Activated naive CD4-positive, alpha-beta T cell treated with anti-CD3 and anti-CD28 coated beads, Interleukin-2, amount 50 U/mL, for 24 hours (primary cell): ENCODE results near the gene SMARCD1.
A peak's percentile ranks its signal among the peaks of the same experiment; 100 is the strongest.

Source experiments
- H3K27ac Mint-ChIP-seq: one replicate; pipeline ENCODE4 v1.8.0; 2021; ENCODE audit warnings: mild to moderate bottlenecking, mixed read lengths
- H3K27me3 Mint-ChIP-seq: one replicate; pipeline ENCODE4 v1.8.0; 2021; ENCODE audit warnings: mixed read lengths
- H3K36me3 Mint-ChIP-seq: one replicate; pipeline ENCODE4 v1.8.0; 2021; ENCODE audit warnings: mixed read lengths
- H3K4me1 Mint-ChIP-seq: one replicate; pipeline ENCODE4 v1.8.0; 2021; ENCODE audit warnings: mixed read lengths
- H3K4me3 Mint-ChIP-seq: one replicate; pipeline ENCODE4 v1.8.0; 2021; ENCODE audit warnings: mild to moderate bottlenecking, mixed read lengths
- H3K9me3 Mint-ChIP-seq: one replicate; pipeline ENCODE4 v1.8.0; 2021; ENCODE audit warnings: mixed read lengths

Gene SMARCD1

DNA sequence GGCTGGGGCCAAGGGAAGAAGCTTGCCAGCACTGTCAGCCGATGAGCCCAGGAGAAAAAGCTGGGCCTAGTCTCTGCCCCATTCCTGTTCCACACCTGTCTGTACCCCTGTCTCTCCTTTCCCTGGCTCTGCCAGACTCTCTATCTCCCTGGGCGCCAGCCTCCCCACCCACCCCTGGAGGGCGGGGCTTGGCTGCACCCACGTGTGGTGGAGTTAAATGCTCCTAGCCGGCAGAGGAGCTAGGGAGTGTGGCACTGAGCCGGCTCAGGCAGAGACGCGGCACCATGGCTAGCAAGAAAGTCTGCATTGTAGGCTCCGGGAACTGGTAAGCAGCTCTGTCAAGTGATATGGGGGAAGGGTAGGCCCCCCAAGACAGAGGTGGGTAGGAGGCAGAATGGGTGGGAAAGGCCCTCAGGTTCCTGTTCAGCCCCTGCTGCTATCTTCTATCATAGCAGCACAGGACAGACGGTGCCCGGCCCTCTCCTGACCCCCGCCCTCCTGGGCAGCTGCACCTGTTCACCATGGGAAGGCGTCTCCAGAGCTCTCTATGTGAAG is 18.7 kb downstream of the SMARCD1 start, which contains the start of gene GPD1:
Gene GPD1 (plus strand): TSS at position 242 of the 555 bp plus-strand sequence. CDS start 43 bp downstream, at position 285.
- Mint-ChIP-seq H3K27me3 (no peaks in the 10 kb centered on the region), H3K9me3 (no peaks in the 10 kb centered on the region), H3K4me3 (no peak within 1 kb of the TSS), H3K4me1 (peaks cover 3% of the 10 kb centered on the region), H3K36me3 (peaks cover 4% of the 10 kb centered on the region), H3K27ac (no peak within 1 kb of the TSS)

GRCh38 chr12:50104417-50105366 is 19.6 kb downstream of the SMARCD1 start:
- H3K9me3 Mint-ChIP-seq = no peaks in the 10 kb centered on the region
- H3K4me1 Mint-ChIP-seq = peaks cover 3% of the 10 kb centered on the region
- no peaks in the 10 kb centered on the region for H3K27me3 Mint-ChIP-seq
- peaks cover 4% of the 10 kb centered on the region for H3K36me3 Mint-ChIP-seq
- no peak overlapping the region for H3K27ac Mint-ChIP-seq
- H3K4me3 Mint-ChIP-seq = no peak overlapping the region

GRCh38 chr12:50105913-50106450 is 20.8 kb downstream of the SMARCD1 start:
- Mint-ChIP-seq H3K27me3 (no peaks in the 10 kb centered on the region), H3K36me3 (no peaks in the 10 kb centered on the region), H3K4me1 (peaks cover 3% of the 10 kb centered on the region), H3K27ac (no peak overlapping the region), H3K4me3 (no peak overlapping the region), H3K9me3 (no peaks in the 10 kb centered on the region)

GRCh38 chr12:50106907-50107306 is 21.8 kb downstream of the SMARCD1 start:
- H3K9me3 Mint-ChIP-seq = no peaks in the 10 kb centered on the region
- H3K4me3 Mint-ChIP-seq = no peak overlapping the region
- no peak overlapping the region for H3K27ac Mint-ChIP-seq
- H3K36me3 Mint-ChIP-seq = no peaks in the 10 kb centered on the region
- H3K4me1 Mint-ChIP-seq = peaks cover 10% of the 10 kb centered on the region
- no peaks in the 10 kb centered on the region for H3K27me3 Mint-ChIP-seq

DNA sequence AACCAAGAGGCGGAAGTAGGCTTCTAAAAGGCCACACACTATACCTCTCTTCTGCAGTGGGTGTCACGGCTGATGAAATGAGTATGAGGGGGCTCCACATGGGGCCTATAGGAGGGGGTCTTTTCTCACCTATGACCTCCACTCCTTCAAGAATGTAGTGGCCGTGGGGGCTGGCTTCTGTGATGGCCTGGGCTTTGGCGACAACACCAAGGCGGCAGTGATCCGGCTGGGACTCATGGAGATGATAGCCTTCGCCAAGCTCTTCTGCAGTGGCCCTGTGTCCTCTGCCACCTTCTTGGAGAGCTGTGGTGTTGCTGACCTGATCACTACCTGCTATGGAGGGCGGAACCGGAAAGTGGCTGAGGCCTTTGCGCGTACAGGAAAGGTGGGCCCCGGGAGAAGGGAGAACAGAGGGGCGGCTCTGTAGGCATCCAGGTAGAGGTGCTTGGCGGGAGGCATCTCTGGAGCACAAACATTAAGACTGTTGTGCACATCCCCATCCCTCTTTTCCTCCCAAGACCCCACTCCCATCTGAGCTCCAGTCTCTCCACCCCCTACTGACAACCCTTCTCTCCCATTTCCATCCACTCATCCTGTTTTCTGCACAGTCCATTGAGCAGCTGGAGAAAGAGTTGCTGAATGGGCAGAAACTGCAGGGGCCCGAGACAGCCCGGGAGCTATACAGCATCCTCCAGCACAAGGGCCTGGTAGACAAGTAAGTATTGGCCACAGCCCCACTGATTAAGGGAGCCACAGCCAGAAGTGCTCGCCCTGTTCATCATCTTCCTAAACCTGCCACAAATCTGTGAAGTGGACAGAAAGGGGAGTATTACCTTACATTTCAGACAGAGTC is 22.5 kb downstream of the SMARCD1 start:
- H3K27ac Mint-ChIP-seq = no peak overlapping the region
- no peak overlapping the region for H3K4me3 Mint-ChIP-seq
- peaks cover 13% of the 10 kb centered on the region for H3K4me1 Mint-ChIP-seq
- H3K9me3 Mint-ChIP-seq = no peaks in the 10 kb centered on the region
- H3K36me3 Mint-ChIP-seq = no peaks in the 10 kb centered on the region
- no peaks in the 10 kb centered on the region for H3K27me3 Mint-ChIP-seq

GRCh38 chr12:50109319-50109718 is 24.2 kb downstream of the SMARCD1 start:
- no peaks in the 10 kb centered on the region for H3K36me3 Mint-ChIP-seq
- no peak overlapping the region for H3K27ac Mint-ChIP-seq
- no peaks in the 10 kb centered on the region for H3K9me3 Mint-ChIP-seq
- no peaks in the 10 kb centered on the region for H3K27me3 Mint-ChIP-seq
- no peak overlapping the region for H3K4me3 Mint-ChIP-seq
- H3K4me1 Mint-ChIP-seq = peaks cover 20% of the 10 kb centered on the region

DNA sequence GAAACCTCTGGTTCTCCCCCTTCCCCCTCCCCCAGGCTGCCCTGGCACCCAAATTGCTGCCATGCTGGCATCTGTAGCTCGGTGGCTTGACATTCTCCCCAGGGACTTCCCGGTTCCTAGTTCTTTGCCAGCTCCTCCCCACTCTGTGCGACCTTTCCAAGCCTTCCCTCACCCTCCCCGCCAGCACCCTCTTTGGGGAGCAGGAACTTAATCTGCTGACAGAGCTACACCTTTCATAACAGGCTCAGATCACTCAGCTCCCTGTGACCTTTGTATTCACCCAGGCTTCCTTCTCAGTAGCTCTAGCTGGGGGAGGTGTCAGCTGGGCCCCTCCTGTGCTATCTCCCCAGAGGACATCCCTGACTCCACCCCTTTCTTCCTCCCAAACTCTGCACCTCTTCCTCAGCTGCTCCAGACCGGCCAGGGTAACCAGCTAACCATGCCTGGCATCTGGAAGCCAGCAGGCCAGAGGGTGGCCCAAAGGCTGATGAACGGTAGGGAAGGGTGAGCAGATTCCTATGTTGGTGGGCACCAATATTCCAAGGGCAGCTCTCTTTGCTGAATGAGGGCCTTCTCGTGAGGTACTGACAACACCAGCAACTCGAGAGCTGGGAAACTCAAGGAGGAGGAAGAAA is 25.1 kb downstream of the SMARCD1 start:
- H3K27ac Mint-ChIP-seq = peak overlapping the region; percentile 30
- H3K4me3 Mint-ChIP-seq = no peak overlapping the region
- no peaks in the 10 kb centered on the region for H3K9me3 Mint-ChIP-seq
- H3K27me3 Mint-ChIP-seq = no peaks in the 10 kb centered on the region
- H3K36me3 Mint-ChIP-seq = peaks cover 2% of the 10 kb centered on the region
- peaks cover 23% of the 10 kb centered on the region for H3K4me1 Mint-ChIP-seq

- H3K4me1 Mint-ChIP-seq = peaks cover 29% of the 10 kb centered on the region
These were observed 25.7 kb downstream of the SMARCD1 start for GRCh38 chr12:50110762-50111351.

DNA sequence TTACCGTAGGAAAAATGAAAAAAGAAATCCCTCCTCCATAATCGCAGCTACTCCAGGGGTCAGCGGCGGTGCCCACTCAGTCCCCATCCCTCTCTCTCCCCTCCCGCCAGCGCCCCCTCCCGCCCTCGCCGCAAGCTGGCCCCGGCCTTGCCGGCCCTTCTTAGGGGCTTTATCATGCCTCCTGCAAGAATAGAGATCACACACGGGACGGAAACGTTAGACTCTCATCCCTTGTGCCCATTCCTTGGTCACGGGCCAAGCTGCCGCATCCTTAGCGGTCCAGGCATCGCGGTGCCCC is 26.2 kb downstream of the SMARCD1 start:
- Mint-ChIP-seq H3K9me3 (no peaks in the 10 kb centered on the region), H3K27ac (peak overlapping the region; percentile 99), H3K27me3 (no peaks in the 10 kb centered on the region)

More at GRCh38 chr12:50110762-50111351, 25.7 kb downstream of the SMARCD1 start:
- Mint-ChIP-seq H3K27ac (peak overlapping the region; percentile 30), H3K36me3 (peaks cover 4% of the 10 kb centered on the region), H3K9me3 (no peaks in the 10 kb centered on the region), H3K27me3 (no peaks in the 10 kb centered on the region), H3K4me3 (peak overlapping the region; percentile 98)

GRCh38 chr12:50111693-50112455 is 26.7 kb downstream of the SMARCD1 start, which contains the start of gene COX14:
TSS of gene COX14 (plus strand) at chr12:50112236. CDS start at chr12:50120044, 7,808 bp downstream.
- H3K4me1 Mint-ChIP-seq = peaks cover 39% of the 10 kb centered on the region
- peak within 1 kb of the TSS; percentile 98 for H3K4me3 Mint-ChIP-seq
- no peaks in the 10 kb centered on the region for H3K27me3 Mint-ChIP-seq
- peak within 1 kb of the TSS; percentile 99 for H3K27ac Mint-ChIP-seq
- no peaks in the 10 kb centered on the region for H3K9me3 Mint-ChIP-seq
- peaks cover 5% of the 10 kb centered on the region for H3K36me3 Mint-ChIP-seq

More for the DNA sequence above, 26.2 kb downstream of the SMARCD1 start:
- peaks cover 33% of the 10 kb centered on the region for H3K4me1 Mint-ChIP-seq
- H3K36me3 Mint-ChIP-seq = peaks cover 5% of the 10 kb centered on the region
- H3K4me3 Mint-ChIP-seq = peak overlapping the region; percentile 98

DNA sequence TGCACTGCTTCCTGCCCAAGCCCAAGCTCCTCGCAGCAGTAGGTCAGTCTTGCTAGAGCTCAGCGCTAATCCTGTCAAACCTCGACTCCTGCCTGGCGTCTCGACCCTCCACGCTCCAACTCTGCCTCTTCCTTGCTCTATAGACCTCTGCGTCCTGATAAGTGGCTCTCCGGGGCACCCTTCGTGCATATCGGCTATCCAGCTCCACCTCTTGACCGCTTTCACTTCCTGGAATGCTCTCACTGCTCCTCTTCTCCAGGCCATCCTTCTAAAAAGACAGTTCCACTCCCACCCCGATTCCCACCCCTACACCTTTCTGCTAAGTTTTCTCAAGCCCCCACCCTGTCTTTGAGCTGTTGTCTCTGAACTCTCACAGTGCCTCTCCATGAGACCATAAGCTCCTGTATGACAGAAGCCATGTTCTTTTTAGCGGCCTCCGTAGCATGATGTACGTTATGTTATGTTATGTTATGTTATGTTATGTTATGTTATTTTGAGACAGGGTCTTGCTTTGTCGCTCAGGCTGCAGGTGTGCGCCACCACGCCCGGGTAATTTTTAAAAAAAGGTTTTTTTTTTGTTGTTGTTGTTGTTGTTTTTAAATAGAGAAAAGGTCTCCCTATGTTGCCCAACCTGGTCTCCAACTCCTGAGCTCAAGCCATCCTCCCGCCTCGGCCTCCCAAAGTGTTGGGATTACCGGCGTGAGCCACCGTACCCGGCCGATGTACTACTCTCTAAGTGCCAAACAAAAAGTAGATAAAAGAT is 27.5 kb downstream of the SMARCD1 start:
- Mint-ChIP-seq H3K27me3 (no peaks in the 10 kb centered on the region), H3K27ac (peak overlapping the region; percentile 99), H3K9me3 (no peaks in the 10 kb centered on the region), H3K4me1 (peaks cover 44% of the 10 kb centered on the region), H3K36me3 (peaks cover 7% of the 10 kb centered on the region), H3K4me3 (peak overlapping the region; percentile 98)

DNA sequence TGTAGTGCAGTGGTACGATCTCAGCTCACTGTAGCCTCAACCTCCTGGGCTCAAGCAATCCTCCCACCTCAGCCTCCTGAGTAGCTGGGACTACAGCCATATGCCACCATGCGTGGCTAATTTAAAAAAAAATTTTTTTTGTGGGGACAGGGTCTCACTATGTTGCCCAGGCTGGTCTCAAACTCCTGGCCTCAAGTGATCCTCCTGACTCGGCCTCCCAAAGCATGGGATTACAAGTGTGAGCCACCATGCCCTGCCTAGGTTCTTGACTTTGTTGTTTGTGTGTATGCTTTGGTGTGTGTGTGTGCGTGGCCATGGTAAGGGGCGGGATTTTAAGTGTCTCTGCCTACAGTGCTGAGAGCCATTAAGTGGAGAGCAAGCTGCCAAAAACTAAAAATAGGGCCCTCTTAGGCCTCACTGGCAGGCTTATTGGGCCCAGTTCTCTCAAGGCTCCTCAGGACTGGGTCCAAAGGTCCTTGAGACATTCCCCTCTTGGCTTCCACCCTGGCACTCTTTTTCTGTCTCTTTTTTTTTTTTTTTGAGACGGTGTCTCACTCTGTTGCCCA is 32.0 kb downstream of the SMARCD1 start:
- Mint-ChIP-seq H3K27ac (peak overlapping the region; percentile 72), H3K27me3 (no peaks in the 10 kb centered on the region), H3K9me3 (no peaks in the 10 kb centered on the region), H3K4me3 (no peak overlapping the region), H3K4me1 (peaks cover 50% of the 10 kb centered on the region), H3K36me3 (peaks cover 11% of the 10 kb centered on the region)

- H3K36me3 Mint-ChIP-seq = peaks cover 13% of the 10 kb centered on the region
- no peak overlapping the region for H3K27ac Mint-ChIP-seq
- H3K4me3 Mint-ChIP-seq = no peak overlapping the region
- no peaks in the 10 kb centered on the region for H3K9me3 Mint-ChIP-seq
- no peaks in the 10 kb centered on the region for H3K27me3 Mint-ChIP-seq
- peaks cover 43% of the 10 kb centered on the region for H3K4me1 Mint-ChIP-seq
These were observed 34.2 kb downstream of the SMARCD1 start for GRCh38 chr12:50119387-50119786.
